ENCODE results near the gene FSTL4. TPM values are rescaled to one million over a fixed set of nuclear protein-coding genes. Genes with fewer than 3 reads are reported as not detected.

FSTL4 gene
- polyA plus RNA-seq, 1 donor (not counting 4 experiments of a cell fraction or from before 2014, with no cell fraction given): 1.7 TPM

GRCh38 chr5:133480366-133480765 is 132.0 kb downstream of the FSTL4 start:
- TF ChIP-seq EZH2 (IDR thresholded peaks at IDR 0.05; ENCODE audit: low read length) (no peak), CTCF (optimal IDR thresholded peaks at IDR 0.05 in 1 of 3, IDR thresholded peaks at IDR 0.05 in 1 of 3, conservative IDR thresholded peaks at IDR 0.05 in 1 of 3; ENCODE audit: extremely low read depth in 1 of 3, insufficient read depth in 2 of 3, low read length in 3 of 3) (no peak)
- DNase-seq (ENCODE audit: low read depth, low spot score) (no peak), FAIRE-seq (no peak)
- H3K4me3 ChIP-seq (ENCODE audit: control insufficient read depth in 2 of 3, extremely low read depth in 1 of 3, insufficient read depth in 2 of 3, low read depth in 1 of 3, low read length in 3 of 3): no peak overlapping the region
- H2AFZ ChIP-seq (ENCODE audit: control insufficient read depth, low read length): no peak overlapping the region
- H3K36me3 ChIP-seq (ENCODE audit: control insufficient read depth in 2 of 2, extremely low read depth in 1 of 2, insufficient read depth in 2 of 2, low read length in 2 of 2): no peaks in the 10 kb centered on the region
- no peaks in the 10 kb centered on the region for H3K9me1 ChIP-seq (ENCODE audit: control insufficient read depth, extremely low read depth, insufficient read depth, low read length)
- no peak overlapping the region for H3K4me2 ChIP-seq (ENCODE audit: control insufficient read depth, extremely low read depth, insufficient read depth, low read depth, low read length)
- H3K9me3 ChIP-seq (ENCODE audit: control insufficient read depth, low read depth, low read length): no peaks in the 10 kb centered on the region
- H3K4me1 ChIP-seq (ENCODE audit: control insufficient read depth, extremely low read depth, insufficient read depth, low read length): no peaks in the 10 kb centered on the region
- no peak overlapping the region for H3K9ac ChIP-seq (ENCODE audit: control insufficient read depth, extremely low read depth, insufficient read depth, low read length)
- no peaks in the 10 kb centered on the region for H4K20me1 ChIP-seq (ENCODE audit: control insufficient read depth, extremely low read depth, insufficient read depth, low read length)
- dilution Hi-C loops (cut with MboI; ENCODE audit: extremely low pct_ligation_motif_present, low sequenced_read_pairs): no loop called here
- H3K27me3 ChIP-seq (ENCODE audit: control insufficient read depth, extremely low read depth, insufficient read depth, low read length): peaks cover 9% of the 10 kb centered on the region
- H3K79me2 ChIP-seq (ENCODE audit: control insufficient read depth, insufficient read depth, low read length): no peaks in the 10 kb centered on the region
- H3K27ac ChIP-seq (ENCODE audit: control insufficient read depth, insufficient read depth, low read length): no peak overlapping the region

GRCh38 chr5:133478199-133478985 is 133.9 kb downstream of the FSTL4 start:
- DNase-seq (ENCODE audit: low read depth, low spot score) (no peak), FAIRE-seq (no peak)
- Histone ChIP-seq H3K36me3 (ENCODE audit: control insufficient read depth in 2 of 2, extremely low read depth in 1 of 2, insufficient read depth in 2 of 2, low read length in 2 of 2) (no peaks in the 10 kb centered on the region), H3K79me2 (ENCODE audit: control insufficient read depth, insufficient read depth, low read length) (no peaks in the 10 kb centered on the region), H2AFZ (ENCODE audit: control insufficient read depth, low read length) (no peak overlapping the region), H3K4me1 (ENCODE audit: control insufficient read depth, extremely low read depth, insufficient read depth, low read length) (no peaks in the 10 kb centered on the region), H3K9ac (ENCODE audit: control insufficient read depth, extremely low read depth, insufficient read depth, low read length) (no peak overlapping the region), H3K9me3 (ENCODE audit: control insufficient read depth, low read depth, low read length) (no peaks in the 10 kb centered on the region), H3K9me1 (ENCODE audit: control insufficient read depth, extremely low read depth, insufficient read depth, low read length) (no peaks in the 10 kb centered on the region), H3K27ac (ENCODE audit: control insufficient read depth, insufficient read depth, low read length) (no peak overlapping the region), H3K27me3 (ENCODE audit: control insufficient read depth, extremely low read depth, insufficient read depth, low read length) (peaks cover 7% of the 10 kb centered on the region), H3K4me3 (ENCODE audit: control insufficient read depth in 2 of 3, extremely low read depth in 1 of 3, insufficient read depth in 2 of 3, low read depth in 1 of 3, low read length in 3 of 3) (no peak overlapping the region), H3K4me2 (ENCODE audit: control insufficient read depth, extremely low read depth, insufficient read depth, low read depth, low read length) (no peak overlapping the region), H4K20me1 (ENCODE audit: control insufficient read depth, extremely low read depth, insufficient read depth, low read length) (no peaks in the 10 kb centered on the region)
- dilution Hi-C loops (cut with MboI; ENCODE audit: extremely low pct_ligation_motif_present, low sequenced_read_pairs): no loop called here
- no peak for TF ChIP-seq CTCF (optimal IDR thresholded peaks at IDR 0.05 in 1 of 3, IDR thresholded peaks at IDR 0.05 in 1 of 3, conservative IDR thresholded peaks at IDR 0.05 in 1 of 3; ENCODE audit: extremely low read depth in 1 of 3, insufficient read depth in 2 of 3, low read length in 3 of 3)
- TF ChIP-seq EZH2 (IDR thresholded peaks at IDR 0.05; ENCODE audit: low read length): no peak

Measured in keratinocyte (primary cell).